ENCODE data around the gene QARS1.

Gene QARS1

GRCh38 chr3:49054344-49054862 lies 50.2 kb downstream of the QARS1 start:
- no peak for DNase-seq (ENCODE audit: insufficient read length, low spot score)
- FAIRE-seq: no peak

DNA sequence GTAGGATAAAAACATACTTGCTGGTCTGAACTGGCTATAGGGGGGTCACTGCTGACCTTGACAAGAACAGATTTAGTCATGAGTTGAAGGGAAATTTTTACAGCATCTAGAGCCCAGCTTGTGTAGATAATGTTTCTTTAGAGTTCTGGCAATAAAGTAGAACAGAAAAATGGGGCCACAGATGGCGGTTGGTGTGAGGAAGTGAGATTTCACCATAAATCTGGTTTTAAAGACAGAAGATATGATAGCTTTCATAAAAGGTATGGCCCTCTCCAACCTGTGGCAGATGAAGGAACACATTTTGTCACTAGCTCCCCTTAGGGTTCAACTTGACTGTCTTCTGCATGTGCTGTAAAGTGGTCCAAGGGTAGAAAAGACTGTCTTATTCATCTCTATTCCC lies 51.0 kb downstream of the QARS1 start:
- DNase-seq (ENCODE audit: insufficient read length, low spot score) (no peak), FAIRE-seq (no peak)
